GM12864 (cell line): ENCODE results near the gene TRIM63.

Source experiments
- DNase-seq: peaks from one replicate; pipeline ENCODE4 v3.0.0-alpha.2; 2011; ENCODE audit warnings: low read depth
- H3K4me3 ChIP-seq: 2 replicates; pipeline ENCODE4 v1.5.1; 2011; ENCODE audit warnings: mild to moderate bottlenecking, low read depth, low read length, control low read depth
- CTCF ChIP-seq: IDR thresholded peaks from 2 replicates; pipeline ENCODE4 v1.5.1; 2011; ENCODE audit warnings: low read depth, mild to moderate bottlenecking, moderate library complexity, low read length, control low read depth, inconsistent platforms; ENCODE audit errors: missing control alignments

The TRIM63 gene

GRCh38 chr1:26070296-26070962 is 3.0 kb upstream of the TRIM63 start:
- no peak for DNase-seq
- no peak for TF ChIP-seq CTCF
- H3K4me3 ChIP-seq: no peak overlapping the region

- DNase-seq: no peak
- H3K4me3 ChIP-seq: no peak overlapping the region
- no peak for TF ChIP-seq CTCF
Observed at GRCh38 chr1:26069941-26070295, 2.5 kb upstream of the TRIM63 start.

GRCh38 chr1:26066857-26067256 is 573 bp downstream of the TRIM63 start:
- TF ChIP-seq CTCF: no peak
- no peak overlapping the region for H3K4me3 ChIP-seq
- no peak for DNase-seq

DNA sequence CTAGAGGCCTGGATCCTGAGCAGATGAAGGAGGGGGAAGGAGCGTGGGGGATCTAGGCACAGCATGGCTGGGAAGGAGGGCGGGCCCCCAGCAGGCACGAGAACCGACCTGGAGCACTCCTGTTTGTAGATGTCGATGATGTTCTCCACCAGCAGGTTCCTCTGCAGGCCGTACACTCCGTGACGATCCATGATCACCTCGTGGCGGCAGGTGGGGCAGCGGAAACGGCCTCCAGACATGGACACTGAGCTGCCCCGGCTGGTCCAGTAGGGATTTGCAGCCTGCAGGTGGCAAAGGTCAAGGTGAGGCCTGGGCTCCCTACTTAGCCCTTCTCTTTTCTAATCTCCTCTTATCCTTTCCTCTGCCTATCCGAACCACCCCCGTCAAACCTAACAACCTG is 1.3 kb downstream of the TRIM63 start:
- no peak overlapping the region for H3K4me3 ChIP-seq
- DNase-seq: no peak
- TF ChIP-seq CTCF: no peak

- H3K4me3 ChIP-seq: no peak overlapping the region
- DNase-seq: no peak
- no peak for TF ChIP-seq CTCF
Observed at GRCh38 chr1:26064553-26064952, 2.9 kb downstream of the TRIM63 start.

GRCh38 chr1:26060832-26061574 is 6.4 kb downstream of the TRIM63 start:
- no peak for DNase-seq
- no peak overlapping the region for H3K4me3 ChIP-seq
- no peak for TF ChIP-seq CTCF

DNA sequence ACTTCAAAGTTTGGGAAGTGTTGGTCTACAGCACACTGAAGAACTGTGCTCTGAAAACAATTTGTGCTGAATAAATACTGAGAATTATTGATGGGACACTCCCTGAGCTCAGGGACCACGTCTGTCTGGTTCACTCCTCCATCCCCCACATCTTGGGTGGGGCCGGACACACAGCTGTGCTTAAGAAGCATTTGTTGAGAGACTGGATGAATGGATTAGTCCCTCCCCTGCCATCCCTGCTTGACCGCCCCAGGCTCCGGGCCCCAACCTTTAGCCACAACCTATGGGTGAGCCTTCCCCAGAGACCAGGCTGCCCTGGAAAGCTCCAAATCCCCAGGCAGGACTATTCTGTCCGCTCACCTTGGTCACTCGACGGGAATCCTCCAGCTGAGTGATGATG is 7.5 kb downstream of the TRIM63 start:
- TF ChIP-seq CTCF: no peak
- no peak overlapping the region for H3K4me3 ChIP-seq
- DNase-seq: no peak
